Measurements from ENCODE around the gene DAPK2. TPM values are rescaled to one million over a fixed set of nuclear protein-coding genes. Genes with fewer than 3 reads are reported as not detected.

The DAPK2 gene
- total and polyA plus RNA-seq, 2 of the 4 experiments (the other 2 are of a cell fraction) = 0.34 to 0.36 TPM

GRCh38 chr15:64029110-64029509 lies 17.2 kb downstream of the DAPK2 start:
- H3K18ac ChIP-seq (ENCODE audit: low read depth, low read length) = no peak overlapping the region
- H2BK120ac ChIP-seq (ENCODE audit: low read depth, low read length) = no peak overlapping the region
- peaks cover 21% of the 10 kb centered on the region for H3K27me3 ChIP-seq (ENCODE audit: control insufficient read depth, insufficient read depth, low read length)
- WGBS, 2 experiments (ENCODE audit: extremely low coverage in 2 of 2, insufficient read length in 1 of 2) = 92% methylated on average over 2 of the region's 8 CpGs; no CpG with 5 or more reads in 1 of the 2 experiments
- in situ Hi-C loops (cut with MboI; ENCODE audit: low sequenced_read_pairs) = loop anchor here (25.0 kb wide), 1 partner anchor 167 kb away; no protein-coding TSS in a partner anchor
- H3K4me3 ChIP-seq (ENCODE audit: insufficient read depth, low read depth, low read length) = no peak overlapping the region
- no peak overlapping the region for H2AFZ ChIP-seq (replicated peaks; ENCODE audit: low read length, poor library complexity)
- no peak for ATAC-seq (ENCODE audit: low read depth)
- no peak overlapping the region for H2BK15ac ChIP-seq (ENCODE audit: low read depth, low read length)
- intact Hi-C loops (cut with micrococcal nuclease) = no loop called here
- H4K91ac ChIP-seq (ENCODE audit: insufficient read depth, low read depth, low read length) = no peak overlapping the region
- no peak overlapping the region for H2AK5ac ChIP-seq (ENCODE audit: low read depth, low read length)
- no peak overlapping the region for H3K4ac ChIP-seq (ENCODE audit: low read depth, low read length)
- H3K9me1 ChIP-seq (ENCODE audit: insufficient read depth, low read length) = no peaks in the 10 kb centered on the region
- no peaks in the 10 kb centered on the region for H3K79me1 ChIP-seq (ENCODE audit: low read depth in 1 of 2, low read length in 2 of 2)
- no peak overlapping the region for H2BK20ac ChIP-seq (ENCODE audit: low read depth, low read length)
- no peaks in the 10 kb centered on the region for H4K20me1 ChIP-seq (ENCODE audit: insufficient read depth, low read length)
- H2AK9ac ChIP-seq (replicated peaks; ENCODE audit: low read depth, low read length, poor library complexity) = no peak overlapping the region
- no TSS peak for BruUV-seq (replicated peaks)
- H2BK5ac ChIP-seq (ENCODE audit: low read depth, low read length, poor library complexity, severe bottlenecking) = no peak overlapping the region
- H4K8ac ChIP-seq (ENCODE audit: low read depth in 2 of 2, low read length in 2 of 2) = no peak overlapping the region
- H3K9ac ChIP-seq (ENCODE audit: low read depth, low read length) = no peak overlapping the region
- no peak overlapping the region for H3K4me2 ChIP-seq (ENCODE audit: low read depth, low read length)
- no peak for TF ChIP-seq SMC3 (IDR thresholded peaks at IDR 0.05; ENCODE audit: low read depth, low read length)
- TF ChIP-seq CEBPB (IDR thresholded peaks at IDR 0.05; ENCODE audit: low read depth, low read length) = no peak
- no peak for TF ChIP-seq CHD1 (IDR thresholded peaks at IDR 0.05; ENCODE audit: low read depth, low read length)
- TF ChIP-seq RFX5 (IDR thresholded peaks at IDR 0.05; ENCODE audit: low read depth, low read length) = no peak
- no peak for TF ChIP-seq MXI1 (IDR thresholded peaks at IDR 0.05; ENCODE audit: borderline replicate concordance, low read depth, low read length)
- TF ChIP-seq MAFK (IDR thresholded peaks at IDR 0.05; ENCODE audit: low read depth, low read length) = no peak
- TF ChIP-seq USF2 (IDR thresholded peaks at IDR 0.05; ENCODE audit: low read depth, low read length) = no peak
- no peak for TF ChIP-seq MAZ (IDR thresholded peaks at IDR 0.05; ENCODE audit: borderline replicate concordance, low read depth, low read length)
- no peak for TF ChIP-seq RAD21 (IDR thresholded peaks at IDR 0.05; ENCODE audit: low read length)
- TF ChIP-seq RCOR1 (IDR thresholded peaks at IDR 0.05; ENCODE audit: insufficient replicate concordance, low read length) = no peak
- no peak for TF ChIP-seq NFE2L2 (IDR thresholded peaks at IDR 0.05; ENCODE audit: low read depth, low read length)
- TF ChIP-seq POLR2A (IDR thresholded peaks at IDR 0.05; ENCODE audit: low read depth, low read length) = no peak
- TF ChIP-seq CTCF (conservative IDR thresholded peaks at IDR 0.05; ENCODE audit: low read depth, low read length) = no peak
- no peak for TF ChIP-seq FOS (IDR thresholded peaks at IDR 0.05; ENCODE audit: low read depth, low read length)
- TF ChIP-seq BHLHE40 (IDR thresholded peaks at IDR 0.05; ENCODE audit: low read depth, low read length) = no peak
- no peak for TF ChIP-seq ELK1 (IDR thresholded peaks at IDR 0.05; ENCODE audit: borderline replicate concordance, low read depth, low read length)
- H3K36me3 ChIP-seq (ENCODE audit: control insufficient read depth, insufficient read depth, low read length) = no peaks in the 10 kb centered on the region
- H4K5ac ChIP-seq (ENCODE audit: low read depth, low read length) = no peak overlapping the region
- no peaks in the 10 kb centered on the region for H3K9me3 ChIP-seq (ENCODE audit: control insufficient read depth, insufficient read depth, low read length)
- no peak overlapping the region for H3K14ac ChIP-seq (replicated peaks; ENCODE audit: low read depth, low read length)
- H3K56ac ChIP-seq (ENCODE audit: extremely low read depth, insufficient read depth, low read length) = no peak overlapping the region
- H3K23ac ChIP-seq (ENCODE audit: low read depth, low read length) = no peak overlapping the region
- dilution Hi-C loops (cut with HindIII; ENCODE audit: low sequenced_read_pairs, unreplicated experiment) = no loop called here
- peaks cover 3% of the 10 kb centered on the region; the same call in 1 of the 2 replicates for H3K4me1 ChIP-seq (ENCODE audit: control insufficient read depth, insufficient read depth, low read length)
- ChIA-PET CTCF (interaction anchor here (0.6 kb wide), 1 partner anchor 166 kb away, joined by 3 read pairs; no protein-coding TSS in a partner anchor), POLR2A (ENCODE audit: unreplicated experiment) (no interaction called here)
- H3K27ac ChIP-seq (ENCODE audit: insufficient read depth, low read length) = no peak overlapping the region
- no peak for DNase-seq
